GM12891 (cell line): ENCODE data around the gene RIN3.

Experiments
- POLR2A ChIP-seq: IDR thresholded peaks from 2 replicates; pipeline ENCODE4 v1.6.1; 2011; ENCODE audit warnings: low read depth, low read length, control low read depth
- POLR2AphosphoS5 ChIP-seq: IDR thresholded peaks from 2 replicates; pipeline ENCODE4 v1.6.1; 2011; ENCODE audit warnings: low read depth, low read length, control low read depth

DNA sequence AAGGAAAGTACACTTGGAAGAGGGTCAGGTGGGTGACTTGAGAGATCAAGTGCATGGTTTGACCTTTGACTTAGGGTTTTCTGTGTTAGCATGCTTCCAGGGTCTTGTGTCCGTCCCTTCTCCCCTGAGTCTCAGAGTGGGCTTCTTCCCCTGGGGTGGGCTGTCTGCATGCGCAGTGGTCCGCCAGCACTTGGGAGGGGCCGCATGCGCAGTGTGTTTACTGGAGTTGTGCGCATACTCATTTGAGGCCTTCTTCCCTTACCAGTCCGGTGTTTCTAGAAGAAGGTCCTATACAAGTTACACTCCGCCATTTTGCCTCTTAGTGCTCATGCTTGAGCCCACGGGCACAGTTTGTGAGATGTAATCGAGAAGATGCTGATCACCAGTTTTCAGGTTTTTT lies 58.5 kb downstream of the RIN3 start:
- TF ChIP-seq POLR2AphosphoS5 (no peak), POLR2A (no peak)
